ENCODE results near the gene NXNL2.

NXNL2 gene

DNA sequence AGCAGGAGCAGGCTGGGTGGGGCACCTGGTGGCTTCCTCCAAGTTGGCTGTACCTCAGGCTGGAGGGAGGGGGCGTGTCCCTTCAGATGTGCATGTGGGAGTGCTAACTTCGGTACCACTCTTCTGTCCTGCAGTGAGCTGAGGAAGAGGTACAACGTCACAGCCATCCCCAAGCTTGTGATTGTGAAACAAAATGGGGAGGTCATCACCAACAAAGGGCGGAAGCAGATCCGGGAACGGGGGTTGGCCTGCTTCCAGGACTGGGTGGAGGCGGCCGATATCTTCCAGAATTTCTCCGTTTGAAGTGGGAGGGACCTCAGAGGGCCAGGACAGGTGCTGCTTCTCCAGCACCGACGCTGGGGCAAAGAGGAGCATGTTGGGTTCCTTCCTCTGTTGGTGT lies 9.3 kb downstream of the NXNL2 start:
- TF ChIP-seq ZNF565 (CRISPR knock-in tag; conservative IDR thresholded peaks at IDR 0.05; ENCODE audit: low read depth): no peak
- ATAC-seq: no peak

DNA sequence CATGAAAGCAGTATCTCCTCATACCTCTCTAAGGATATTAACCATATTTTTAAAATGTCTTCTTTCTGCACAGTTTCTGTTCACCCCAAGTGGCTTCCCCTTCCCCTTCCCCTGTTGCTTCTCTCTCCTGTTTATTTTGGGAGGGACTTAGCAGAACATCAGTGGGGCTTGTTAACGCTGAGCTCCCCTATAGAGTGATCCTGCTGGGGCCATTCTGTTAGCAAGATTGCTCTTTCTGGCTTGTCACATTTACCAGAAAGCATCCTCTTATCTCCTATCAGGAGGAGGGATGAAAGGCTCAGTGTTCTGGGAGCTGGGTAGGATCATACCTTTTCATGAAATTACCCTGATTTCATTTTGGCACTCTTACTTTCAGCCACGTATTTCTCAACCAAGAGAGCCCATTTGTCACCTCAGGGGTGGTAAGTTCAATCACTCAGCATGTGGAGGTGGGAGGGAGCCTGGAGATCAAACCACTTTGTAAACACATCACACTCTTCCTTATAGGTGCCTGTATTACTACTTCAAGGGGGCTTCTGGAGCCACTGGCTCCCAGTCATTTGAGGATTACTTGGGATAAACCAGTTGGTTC lies 16.7 kb downstream of the NXNL2 start:
- no peak for ATAC-seq
- TF ChIP-seq SNAI2 (CRISPR knock-in tag; IDR thresholded peaks at IDR 0.05) (no peak), CSRNP3 (CRISPR knock-in tag; IDR thresholded peaks at IDR 0.05) (no peak), OSR1 (CRISPR knock-in tag; IDR thresholded peaks at IDR 0.05) (no peak), RARB (CRISPR knock-in tag; IDR thresholded peaks at IDR 0.05) (no peak), ISL1 (CRISPR knock-in tag; IDR thresholded peaks at IDR 0.05) (no peak), ARNTL (CRISPR knock-in tag; IDR thresholded peaks at IDR 0.05; ENCODE audit: borderline replicate concordance, low read depth) (no peak), ZNF70 (CRISPR knock-in tag; IDR thresholded peaks at IDR 0.05) (no peak), ZNF565 (CRISPR knock-in tag; conservative IDR thresholded peaks at IDR 0.05; ENCODE audit: low read depth) (no peak)
- TF ChIP-seq, protein P1, sequence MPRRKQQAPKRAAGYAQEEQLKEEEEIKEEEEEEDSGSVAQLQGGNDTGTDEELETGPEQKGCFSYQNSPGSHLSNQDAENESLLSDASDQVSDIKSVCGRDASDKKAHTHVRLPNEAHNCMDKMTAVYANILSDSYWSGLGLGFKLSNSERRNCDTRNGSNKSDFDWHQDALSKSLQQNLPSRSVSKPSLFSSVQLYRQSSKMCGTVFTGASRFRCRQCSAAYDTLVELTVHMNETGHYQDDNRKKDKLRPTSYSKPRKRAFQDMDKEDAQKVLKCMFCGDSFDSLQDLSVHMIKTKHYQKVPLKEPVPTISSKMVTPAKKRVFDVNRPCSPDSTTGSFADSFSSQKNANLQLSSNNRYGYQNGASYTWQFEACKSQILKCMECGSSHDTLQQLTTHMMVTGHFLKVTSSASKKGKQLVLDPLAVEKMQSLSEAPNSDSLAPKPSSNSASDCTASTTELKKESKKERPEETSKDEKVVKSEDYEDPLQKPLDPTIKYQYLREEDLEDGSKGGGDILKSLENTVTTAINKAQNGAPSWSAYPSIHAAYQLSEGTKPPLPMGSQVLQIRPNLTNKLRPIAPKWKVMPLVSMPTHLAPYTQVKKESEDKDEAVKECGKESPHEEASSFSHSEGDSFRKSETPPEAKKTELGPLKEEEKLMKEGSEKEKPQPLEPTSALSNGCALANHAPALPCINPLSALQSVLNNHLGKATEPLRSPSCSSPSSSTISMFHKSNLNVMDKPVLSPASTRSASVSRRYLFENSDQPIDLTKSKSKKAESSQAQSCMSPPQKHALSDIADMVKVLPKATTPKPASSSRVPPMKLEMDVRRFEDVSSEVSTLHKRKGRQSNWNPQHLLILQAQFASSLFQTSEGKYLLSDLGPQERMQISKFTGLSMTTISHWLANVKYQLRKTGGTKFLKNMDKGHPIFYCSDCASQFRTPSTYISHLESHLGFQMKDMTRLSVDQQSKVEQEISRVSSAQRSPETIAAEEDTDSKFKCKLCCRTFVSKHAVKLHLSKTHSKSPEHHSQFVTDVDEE (CRISPR knock-in tag; IDR thresholded peaks at IDR 0.05): no peak
- TF ChIP-seq, protein P2, sequence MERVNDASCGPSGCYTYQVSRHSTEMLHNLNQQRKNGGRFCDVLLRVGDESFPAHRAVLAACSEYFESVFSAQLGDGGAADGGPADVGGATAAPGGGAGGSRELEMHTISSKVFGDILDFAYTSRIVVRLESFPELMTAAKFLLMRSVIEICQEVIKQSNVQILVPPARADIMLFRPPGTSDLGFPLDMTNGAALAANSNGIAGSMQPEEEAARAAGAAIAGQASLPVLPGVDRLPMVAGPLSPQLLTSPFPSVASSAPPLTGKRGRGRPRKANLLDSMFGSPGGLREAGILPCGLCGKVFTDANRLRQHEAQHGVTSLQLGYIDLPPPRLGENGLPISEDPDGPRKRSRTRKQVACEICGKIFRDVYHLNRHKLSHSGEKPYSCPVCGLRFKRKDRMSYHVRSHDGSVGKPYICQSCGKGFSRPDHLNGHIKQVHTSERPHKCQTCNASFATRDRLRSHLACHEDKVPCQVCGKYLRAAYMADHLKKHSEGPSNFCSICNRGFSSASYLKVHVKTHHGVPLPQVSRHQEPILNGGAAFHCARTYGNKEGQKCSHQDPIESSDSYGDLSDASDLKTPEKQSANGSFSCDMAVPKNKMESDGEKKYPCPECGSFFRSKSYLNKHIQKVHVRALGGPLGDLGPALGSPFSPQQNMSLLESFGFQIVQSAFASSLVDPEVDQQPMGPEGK (CRISPR knock-in tag; IDR thresholded peaks at IDR 0.05; ENCODE audit: borderline replicate concordance): no peak
- TF ChIP-seq, protein P3, sequence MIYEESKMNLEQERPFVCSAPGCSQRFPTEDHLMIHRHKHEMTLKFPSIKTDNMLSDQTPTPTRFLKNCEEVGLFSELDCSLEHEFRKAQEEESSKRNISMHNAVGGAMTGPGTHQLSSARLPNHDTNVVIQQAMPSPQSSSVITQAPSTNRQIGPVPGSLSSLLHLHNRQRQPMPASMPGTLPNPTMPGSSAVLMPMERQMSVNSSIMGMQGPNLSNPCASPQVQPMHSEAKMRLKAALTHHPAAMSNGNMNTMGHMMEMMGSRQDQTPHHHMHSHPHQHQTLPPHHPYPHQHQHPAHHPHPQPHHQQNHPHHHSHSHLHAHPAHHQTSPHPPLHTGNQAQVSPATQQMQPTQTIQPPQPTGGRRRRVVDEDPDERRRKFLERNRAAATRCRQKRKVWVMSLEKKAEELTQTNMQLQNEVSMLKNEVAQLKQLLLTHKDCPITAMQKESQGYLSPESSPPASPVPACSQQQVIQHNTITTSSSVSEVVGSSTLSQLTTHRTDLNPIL (CRISPR knock-in tag; IDR thresholded peaks at IDR 0.05; ENCODE audit: low read depth): no peak

- TF ChIP-seq TOX (CRISPR knock-in tag; IDR thresholded peaks at IDR 0.05; ENCODE audit: borderline replicate concordance) (no peak), ZNF565 (CRISPR knock-in tag; conservative IDR thresholded peaks at IDR 0.05; ENCODE audit: low read depth) (no peak), TCF4 (CRISPR knock-in tag; IDR thresholded peaks at IDR 0.05; ENCODE audit: borderline replicate concordance) (no peak), CSDC2 (CRISPR knock-in tag; IDR thresholded peaks at IDR 0.05) (no peak), SNAI2 (CRISPR knock-in tag; IDR thresholded peaks at IDR 0.05) (no peak), ARNTL (CRISPR knock-in tag; IDR thresholded peaks at IDR 0.05; ENCODE audit: borderline replicate concordance, low read depth) (no peak), CSRNP3 (CRISPR knock-in tag; IDR thresholded peaks at IDR 0.05) (no peak), ZNF70 (CRISPR knock-in tag; IDR thresholded peaks at IDR 0.05) (no peak), ZFP30 (CRISPR knock-in tag; IDR thresholded peaks at IDR 0.05) (no peak), ESRRG (CRISPR knock-in tag; IDR thresholded peaks at IDR 0.05) (no peak), ISL1 (CRISPR knock-in tag; IDR thresholded peaks at IDR 0.05) (no peak), RARB (CRISPR knock-in tag; IDR thresholded peaks at IDR 0.05) (no peak)
- TF ChIP-seq, protein P1 (CRISPR knock-in tag; IDR thresholded peaks at IDR 0.05): no peak
- ATAC-seq: no peak
Measured at GRCh38 chr9:88553350-88553749, 18.4 kb downstream of the NXNL2 start.
